Activated T-helper 1 cell treated with anti-CD3 and anti-CD28 coated beads, Interleukin-2, amount 50 U/mL, for 16 hours (primary cell): ENCODE measurements around the gene JSRP1.

Experiments used
- DNase-seq, 2 donors: peaks; one replicate each; pipeline ENCODE4 v3.0.0-alpha.2; 2020; ENCODE audit warnings: low read depth in 1 of 2, low spot score in 1 of 2

JSRP1 gene

GRCh38 chr19:2219726-2220125, 36.5 kb downstream of the JSRP1 start:
- DNase-seq = no peak

GRCh38 chr19:2217591-2217990, 38.6 kb downstream of the JSRP1 start:
- DNase-seq = no peak

GRCh38 chr19:2216361-2217225, 39.6 kb downstream of the JSRP1 start:
- no peak for DNase-seq

- no peak for DNase-seq
Measured at GRCh38 chr19:2215281-2215751, 40.9 kb downstream of the JSRP1 start.

- no peak for DNase-seq
Measured at GRCh38 chr19:2214251-2214650, 42.0 kb downstream of the JSRP1 start.

DNA sequence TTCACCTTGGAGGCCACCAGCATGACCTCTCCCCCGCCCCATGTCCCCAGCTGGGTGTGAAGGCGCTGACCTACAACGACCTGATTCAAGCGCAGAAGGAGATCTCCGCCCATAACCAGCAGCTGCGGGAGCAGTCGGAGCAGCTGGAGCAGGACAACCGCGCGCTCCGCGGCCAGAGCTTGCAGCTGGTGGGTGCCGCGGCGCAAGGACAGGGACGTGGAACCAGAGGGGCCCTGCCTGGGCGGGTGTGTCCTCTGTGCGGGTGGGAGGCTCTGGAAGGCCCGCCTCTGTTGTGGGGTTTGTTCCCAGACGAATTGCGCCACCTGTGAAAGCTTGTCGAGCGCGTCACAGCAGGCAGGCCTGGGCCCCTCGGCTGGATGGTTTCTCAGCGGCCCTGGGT, 42.4 kb downstream of the JSRP1 start:
- no peak for DNase-seq

DNA sequence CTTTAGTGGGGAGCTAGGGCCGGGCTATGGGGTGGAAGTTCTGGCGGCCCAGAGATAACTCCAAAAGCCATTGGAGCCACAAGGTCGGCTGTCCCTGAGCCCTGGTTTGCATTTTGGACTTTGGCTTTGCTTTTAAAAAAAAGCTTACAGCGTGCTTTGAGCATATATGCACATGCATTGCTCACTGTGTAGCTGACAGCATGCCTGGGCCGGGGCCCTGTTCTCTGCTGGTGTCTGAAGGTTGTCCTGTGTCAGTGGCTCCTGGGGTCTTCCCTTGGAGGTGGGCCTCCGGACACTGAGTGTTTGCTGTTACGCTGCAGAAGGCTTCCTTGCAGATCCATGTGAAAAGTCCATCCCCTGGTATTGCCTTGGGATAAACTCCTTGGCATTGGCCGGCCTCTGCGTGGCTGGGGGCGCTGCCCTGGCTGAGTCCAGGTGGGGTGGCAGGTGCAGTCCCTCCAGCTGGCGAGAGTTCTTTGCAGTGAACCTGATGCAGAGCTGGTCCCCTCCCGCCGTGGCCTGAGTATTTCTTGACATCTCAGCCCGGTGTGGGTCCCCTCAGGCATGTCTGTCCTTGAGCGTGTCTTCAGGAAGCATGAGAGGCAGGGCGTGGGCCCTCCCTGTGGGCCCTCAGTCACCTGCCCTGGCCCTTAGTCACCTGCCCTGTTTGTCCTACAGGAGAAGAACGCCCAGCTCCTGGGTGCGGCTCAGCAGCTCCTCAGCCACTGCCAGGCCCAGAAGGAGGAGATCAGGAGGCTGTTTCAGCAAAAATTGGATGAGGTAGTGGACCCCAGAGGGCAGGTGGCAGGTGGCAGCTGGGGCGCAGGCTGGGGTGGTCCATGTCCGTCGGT, 43.1 kb downstream of the JSRP1 start:
- no peak for DNase-seq

DNA sequence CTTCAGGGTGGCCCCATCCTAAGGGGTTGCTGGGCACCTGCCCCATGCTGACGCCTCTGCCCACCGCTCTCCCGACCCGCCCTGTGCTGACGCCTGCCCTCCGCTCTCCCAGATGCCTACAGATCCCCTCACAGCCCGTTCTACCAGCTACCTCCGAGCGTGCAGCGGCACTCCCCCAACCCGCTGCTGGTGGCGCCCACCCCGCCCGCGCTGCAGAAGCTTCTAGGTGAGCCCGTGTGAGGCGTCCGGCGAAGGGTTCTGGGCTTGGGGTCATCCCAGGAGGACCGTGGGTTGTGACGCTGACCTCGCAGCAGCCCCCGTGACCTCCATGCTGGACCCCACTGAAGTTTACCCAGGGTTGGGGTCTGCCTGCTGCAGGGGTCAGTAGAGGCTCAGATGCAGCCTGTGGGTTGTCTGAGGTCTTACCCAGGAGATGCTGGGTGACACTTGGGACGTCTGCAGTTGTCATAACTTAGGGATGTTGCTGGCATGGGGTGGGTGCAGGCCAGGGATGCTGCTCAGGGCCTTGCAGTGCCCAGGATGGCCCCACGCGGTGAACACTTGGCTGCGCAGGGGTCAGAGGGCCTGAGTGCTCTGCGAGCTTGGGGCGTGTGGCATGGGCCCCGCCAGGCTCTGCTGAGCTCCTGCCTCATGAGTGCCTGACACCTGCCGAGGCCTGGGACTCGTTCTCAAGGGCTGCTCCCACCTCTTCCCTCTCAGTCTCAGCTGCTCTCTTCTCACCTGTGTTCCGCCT, 45.1 kb downstream of the JSRP1 start:
- DNase-seq = no peak

- no peak for DNase-seq
Measured at GRCh38 chr19:2210206-2210605, 46.0 kb downstream of the JSRP1 start.

- DNase-seq = no peak
Measured at GRCh38 chr19:2209408-2209807, 46.8 kb downstream of the JSRP1 start.

DNA sequence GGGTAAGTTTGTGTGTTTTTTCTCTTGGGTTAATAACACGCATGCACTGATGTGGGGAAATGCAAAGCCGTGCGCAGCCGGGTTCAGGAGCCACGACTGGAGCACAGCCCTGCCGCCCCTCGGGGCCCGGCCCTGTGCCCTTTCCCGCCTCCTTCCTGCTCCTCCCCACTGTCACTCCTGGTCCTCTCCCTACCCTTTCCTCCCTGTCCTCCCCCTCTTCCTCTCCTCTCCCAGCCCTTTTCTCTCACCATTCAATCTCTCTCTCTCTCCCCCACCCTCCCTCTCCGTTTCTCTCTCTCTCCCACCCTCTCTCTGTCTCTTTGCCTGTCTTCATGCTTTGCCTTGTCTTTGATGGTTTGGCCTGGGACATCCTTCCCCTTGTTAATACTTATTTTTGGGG, 47.2 kb downstream of the JSRP1 start:
- no peak for DNase-seq

DNA sequence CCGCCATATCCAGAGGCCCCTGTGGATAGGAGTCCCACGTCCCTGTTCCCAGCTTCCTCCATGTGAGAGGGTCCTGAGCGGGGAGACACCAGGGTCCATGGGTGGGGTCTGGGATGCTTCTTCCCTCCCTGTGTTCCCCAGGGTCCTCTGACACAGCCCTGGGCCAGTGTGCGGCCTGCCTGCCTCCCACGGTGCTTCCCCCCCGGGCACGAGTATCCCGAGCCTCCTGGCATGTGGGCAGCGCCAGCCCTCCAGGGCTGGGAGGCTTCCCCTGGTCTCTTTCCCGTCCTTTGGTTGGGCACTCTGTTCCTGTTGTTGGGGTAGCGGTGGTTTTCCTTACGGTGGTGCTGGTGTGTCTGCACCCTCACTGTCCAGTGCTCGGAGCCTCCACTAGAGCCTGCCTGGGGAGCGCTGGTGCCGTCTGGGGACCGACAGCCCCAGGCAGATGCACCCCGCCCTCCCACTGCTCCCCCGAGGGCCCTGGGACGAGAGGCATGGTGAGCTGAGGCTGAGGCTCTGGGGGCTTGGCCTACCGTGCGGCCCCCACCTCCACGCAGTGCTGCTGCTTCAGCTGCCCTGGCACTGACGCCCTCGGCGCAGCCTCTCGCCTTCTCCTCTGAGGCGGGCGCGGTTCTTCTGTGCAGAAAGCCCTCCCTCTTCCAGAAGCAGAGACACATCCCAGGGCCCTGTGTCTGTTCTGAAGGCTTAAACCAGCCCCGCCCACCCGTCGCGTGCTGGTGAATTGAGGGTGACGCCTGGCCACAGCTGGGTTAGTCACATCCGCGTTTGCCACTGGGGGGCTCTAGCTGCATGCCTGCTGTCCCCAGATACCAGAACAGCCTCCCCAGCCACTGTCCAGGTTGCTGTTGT, 48.0 kb downstream of the JSRP1 start:
- DNase-seq = no peak

DNA sequence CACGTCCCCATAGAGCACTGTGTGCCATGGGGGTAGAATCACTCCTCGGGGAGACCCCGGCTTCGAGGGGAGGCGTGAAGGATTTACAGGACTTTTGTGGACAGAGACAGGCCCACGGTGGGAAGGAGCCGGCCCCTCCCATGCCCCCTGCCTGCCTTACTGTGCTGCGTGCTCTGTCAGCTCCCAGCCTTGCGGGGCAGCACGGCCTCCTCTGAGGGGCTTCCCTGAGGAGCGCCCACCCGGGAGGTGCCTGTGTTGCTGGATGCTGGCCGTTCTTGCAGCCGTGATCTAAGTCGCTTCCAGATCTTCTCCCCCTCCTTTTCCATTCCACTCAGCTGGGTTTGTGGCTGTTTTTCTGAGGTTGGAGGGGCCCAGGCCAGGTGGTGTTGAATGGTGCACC, 49.2 kb downstream of the JSRP1 start:
- no peak for DNase-seq

DNA sequence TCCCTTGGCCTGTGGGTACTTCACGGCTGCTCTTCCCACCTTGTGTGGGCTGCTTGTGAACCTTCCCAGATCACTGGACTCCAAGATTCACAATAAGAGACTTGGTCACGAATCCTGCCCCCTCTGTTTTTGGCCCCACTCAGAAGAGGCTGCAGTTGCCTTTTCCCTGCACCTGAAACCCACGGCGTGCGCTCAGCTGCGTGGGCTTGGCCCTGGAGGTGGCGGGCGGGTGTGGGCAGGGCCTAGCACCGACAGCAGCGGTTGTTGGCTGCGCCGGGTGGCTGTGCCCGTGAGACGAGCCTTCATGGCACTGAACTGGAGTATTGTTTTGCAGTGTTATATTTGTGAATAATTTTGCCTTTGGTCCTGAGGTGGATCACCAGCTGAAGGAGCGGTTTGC, 53.9 kb downstream of the JSRP1 start:
- no peak for DNase-seq
